Activated CD4-positive, alpha-beta T cell treated with anti-CD3 and anti-CD28 coated beads, Interleukin-2, amount 50 U/mL, for 1 hour (primary cell): Measurements from ENCODE around the gene PRKG1.

Experiments used
- DNase-seq: peaks from one replicate; pipeline ENCODE4 v3.0.0-alpha.2; 2020

PRKG1 gene

DNA sequence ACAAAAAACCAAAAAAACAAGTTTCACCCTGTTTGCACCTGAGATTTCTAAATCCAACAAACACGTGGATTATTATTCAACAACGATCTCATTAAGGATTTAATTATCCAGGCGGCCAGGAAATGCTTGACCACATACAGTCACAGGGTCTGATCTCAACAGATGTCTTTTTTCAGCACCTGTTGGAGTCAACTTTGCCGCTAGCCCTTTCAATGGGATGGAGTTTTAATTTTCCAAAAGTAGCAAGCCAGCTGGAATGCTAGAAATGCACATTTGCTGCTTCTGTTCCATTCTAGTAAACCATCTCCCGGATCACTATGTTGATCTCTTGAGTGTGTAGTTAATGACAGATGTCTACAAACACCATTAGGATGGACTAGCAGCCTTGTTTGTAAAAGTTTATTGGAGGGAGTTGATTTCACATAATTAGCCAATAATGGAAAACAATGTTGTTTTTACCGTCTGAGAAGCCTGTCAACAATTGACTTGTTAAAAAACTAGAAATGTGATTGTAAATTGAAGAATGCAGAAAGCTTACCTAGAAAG, 1175.6 kb downstream of the PRKG1 start:
- DNase-seq = no peak

DNA sequence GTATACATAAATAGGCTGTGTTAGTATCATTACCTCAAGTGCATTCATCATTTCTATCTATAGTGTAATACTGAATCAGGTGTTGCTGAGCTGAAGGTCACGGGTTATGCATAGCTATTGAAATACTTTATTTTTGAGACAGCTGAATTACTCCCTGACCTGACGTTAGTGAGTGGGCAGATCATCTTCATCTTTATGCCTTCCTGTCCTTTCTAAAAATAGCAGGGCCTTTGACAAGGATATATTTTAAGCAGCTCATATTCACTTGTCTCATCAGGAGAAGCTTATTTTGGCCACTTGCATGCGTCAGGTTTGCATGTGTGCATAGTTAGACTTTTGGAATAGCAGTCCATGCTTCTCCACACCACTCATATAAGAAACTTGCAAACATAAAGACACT, 1176.2 kb downstream of the PRKG1 start:
- DNase-seq = no peak

DNA sequence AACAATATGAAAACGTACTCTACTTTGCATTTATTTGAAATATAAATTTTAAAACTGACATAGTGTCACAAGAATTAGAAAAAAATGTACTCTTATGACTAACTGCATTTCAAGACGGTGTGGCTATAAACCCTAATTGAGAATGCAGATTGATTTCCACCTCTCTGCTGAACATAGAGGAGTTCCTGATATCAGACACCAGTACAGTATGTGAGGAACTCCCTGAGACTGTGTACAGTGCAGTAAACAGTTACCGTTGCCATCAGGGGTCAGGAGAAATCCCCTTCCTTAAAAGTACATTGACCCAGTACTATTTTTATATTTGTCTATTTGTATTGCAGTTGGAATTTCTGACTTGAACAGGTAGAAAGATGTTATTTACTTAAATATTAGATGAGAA, 1178.0 kb downstream of the PRKG1 start:
- no peak for DNase-seq

DNA sequence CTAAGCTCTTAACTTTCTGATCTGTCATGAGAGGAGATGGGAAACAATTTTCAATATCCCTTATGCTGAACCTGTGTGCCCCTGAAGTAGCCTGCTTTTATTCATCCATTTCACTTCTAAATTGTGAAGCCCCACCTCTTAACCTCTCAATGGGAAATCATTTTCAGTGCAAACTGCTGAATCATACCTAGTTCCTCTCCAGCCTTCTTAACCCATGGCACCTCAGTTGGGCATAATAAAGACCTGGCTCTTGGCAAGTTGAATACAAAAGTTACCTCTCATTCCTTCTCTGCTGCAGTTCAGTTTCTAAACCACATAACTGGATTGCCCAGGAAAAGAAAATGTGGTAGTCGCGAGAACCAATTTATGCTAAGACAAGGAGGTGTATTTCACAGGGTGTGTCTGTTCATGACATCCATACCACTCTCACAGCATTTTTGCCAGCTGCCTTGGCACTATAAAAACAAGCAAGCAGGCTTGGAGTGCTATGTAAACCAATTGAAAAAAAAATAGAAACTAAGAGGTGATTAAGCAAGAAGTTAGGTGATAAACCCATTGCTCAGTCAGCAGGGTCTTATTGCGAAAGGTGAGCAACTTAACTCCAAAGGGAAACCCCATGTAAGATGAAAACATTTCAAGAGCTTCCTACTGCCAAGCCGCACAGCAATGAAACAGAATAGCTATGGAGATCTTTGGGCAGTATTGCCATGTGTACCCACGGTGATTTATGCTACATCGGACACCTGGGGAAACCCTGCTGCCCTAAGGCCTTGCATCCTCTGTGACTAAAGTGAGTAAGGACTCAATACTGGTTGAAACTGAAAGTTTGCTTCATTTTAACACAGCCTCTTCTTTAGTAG, 1182.8 kb downstream of the PRKG1 start:
- DNase-seq = no peak

DNA sequence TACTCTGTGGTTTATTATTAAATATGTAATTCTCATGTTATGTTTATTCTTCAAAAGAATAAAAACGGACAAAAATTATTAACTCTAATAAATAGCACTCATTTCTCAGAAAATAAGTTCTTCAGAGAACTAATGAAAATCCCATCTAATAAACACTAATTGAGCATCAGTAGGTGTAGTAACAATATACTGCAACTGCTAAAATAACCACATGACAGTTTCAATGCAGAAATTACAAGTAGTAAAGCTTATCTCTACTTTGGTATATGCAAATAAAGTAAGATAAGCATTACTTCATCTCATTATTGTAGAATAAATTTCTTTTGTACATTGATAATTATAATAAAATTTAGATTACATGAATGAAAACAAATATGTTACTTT, 1183.4 kb downstream of the PRKG1 start:
- no peak for DNase-seq

DNA sequence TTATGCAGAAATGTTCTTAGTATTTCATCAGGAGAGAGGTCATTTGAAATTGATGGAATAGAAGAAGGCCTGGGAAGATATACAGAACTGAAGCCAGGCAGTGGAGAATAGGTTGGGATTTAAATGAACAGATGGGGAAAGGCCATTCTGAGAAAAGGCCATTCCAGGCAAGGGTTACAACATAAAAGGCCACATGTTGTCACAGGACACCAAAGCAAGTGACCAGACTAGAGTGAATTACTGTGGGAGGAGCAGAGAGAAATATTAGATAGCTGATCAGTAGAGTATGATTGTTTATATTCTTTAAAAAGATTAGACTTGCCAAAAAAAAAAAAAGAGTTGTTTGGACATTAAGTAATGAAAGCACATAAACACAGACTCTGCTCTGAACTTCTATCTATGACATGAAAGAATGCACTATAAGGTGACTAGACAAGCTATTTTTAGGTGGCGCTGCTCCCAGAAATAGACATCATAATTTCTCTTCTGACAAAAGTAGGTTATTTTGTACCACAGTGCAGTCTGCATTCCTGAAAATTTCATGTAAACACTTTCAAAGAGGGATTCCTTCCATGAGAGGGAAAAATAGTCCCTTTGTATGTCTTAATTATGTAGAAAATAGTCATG, 1184.6 kb downstream of the PRKG1 start:
- DNase-seq = no peak

DNA sequence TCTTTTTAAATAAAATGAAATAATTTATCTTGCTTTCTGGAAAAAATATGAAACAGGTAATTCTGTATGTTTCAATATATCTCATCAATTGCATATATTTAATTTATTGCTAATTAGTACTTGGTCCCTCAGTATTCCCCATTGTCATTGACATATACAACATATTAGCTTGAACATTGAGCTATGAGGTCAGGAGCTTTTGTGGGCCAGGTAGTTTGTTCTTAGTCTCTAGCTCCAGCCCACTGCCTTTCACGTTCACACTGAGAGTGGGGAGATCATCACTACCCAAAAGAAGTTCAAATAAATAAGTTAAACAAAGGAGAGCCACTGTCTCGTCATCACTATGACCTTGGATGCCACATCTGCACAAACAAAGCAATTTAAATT, 1185.1 kb downstream of the PRKG1 start:
- no peak for DNase-seq

DNA sequence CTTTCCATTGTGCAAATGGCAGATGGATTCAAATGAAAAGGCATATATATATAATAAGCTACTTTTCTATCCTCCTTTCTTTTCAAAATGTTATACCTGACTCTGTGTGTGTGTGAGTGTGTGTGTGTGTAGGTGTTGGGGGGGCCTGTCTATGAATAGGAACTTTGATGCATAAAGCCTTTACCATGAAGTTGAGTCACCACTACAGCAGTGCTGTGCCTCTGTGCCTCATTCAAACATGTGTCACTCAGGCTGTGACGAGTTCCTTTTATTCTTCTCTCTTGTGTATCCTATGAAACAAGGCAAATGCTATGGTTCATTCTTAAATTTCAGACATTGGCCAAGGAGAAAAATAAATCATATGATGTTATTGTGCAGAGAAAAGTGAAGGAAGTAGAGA, 1187.1 kb downstream of the PRKG1 start:
- DNase-seq = no peak

DNA sequence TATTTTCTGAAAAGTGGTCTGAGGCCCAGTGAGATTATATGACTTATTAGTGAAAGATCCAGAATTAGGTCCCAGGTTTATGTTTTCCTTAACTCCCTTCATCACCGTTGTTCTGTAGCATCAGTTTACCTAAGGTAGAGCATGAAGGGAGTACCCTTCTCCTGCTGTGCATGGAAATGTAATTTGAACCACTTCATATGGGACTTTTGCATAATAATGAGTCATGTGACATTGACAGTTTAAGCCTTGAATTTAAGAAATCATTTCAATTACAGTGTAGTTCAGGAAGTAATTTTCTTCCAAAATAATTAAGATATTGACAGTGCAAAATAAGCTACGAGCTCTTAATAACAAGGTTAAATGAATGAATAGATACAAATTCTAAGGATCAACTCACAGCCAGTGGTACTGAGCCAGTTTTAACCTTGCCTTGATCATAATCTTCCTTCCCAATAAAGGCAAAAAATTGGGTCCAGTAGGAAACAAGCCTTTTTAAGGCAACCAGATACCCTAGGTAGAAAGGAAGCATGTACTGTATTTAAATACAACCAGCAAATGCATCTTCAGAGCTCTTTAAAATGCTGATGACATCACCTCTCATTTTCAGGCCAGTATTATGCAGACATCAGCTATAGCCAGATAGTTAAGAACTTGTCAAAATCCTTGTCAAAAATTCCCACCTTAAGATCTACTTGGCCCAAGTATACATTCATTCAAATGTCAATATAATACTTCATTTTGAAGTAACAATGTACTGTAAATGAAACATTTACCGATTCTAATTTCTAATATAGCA, 1191.0 kb downstream of the PRKG1 start:
- DNase-seq = no peak

DNA sequence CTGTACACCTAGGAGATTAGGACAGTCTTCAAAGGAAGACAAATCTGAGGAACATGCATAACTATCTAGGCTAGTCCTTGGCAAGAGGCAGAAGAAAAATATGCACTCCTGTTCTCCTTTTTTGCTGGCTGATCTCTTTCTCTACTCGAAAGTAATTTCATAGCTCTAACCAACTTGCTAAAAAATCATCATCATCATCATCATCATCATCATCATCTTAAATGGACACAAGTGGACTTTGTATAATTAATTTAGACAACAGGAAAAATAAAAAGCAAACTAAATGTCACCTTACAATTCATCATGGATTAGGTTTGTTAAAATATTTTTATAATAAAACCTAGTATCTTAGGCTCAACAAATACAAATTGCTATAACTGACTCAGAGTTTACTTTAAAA, 1192.6 kb downstream of the PRKG1 start:
- DNase-seq = no peak

DNA sequence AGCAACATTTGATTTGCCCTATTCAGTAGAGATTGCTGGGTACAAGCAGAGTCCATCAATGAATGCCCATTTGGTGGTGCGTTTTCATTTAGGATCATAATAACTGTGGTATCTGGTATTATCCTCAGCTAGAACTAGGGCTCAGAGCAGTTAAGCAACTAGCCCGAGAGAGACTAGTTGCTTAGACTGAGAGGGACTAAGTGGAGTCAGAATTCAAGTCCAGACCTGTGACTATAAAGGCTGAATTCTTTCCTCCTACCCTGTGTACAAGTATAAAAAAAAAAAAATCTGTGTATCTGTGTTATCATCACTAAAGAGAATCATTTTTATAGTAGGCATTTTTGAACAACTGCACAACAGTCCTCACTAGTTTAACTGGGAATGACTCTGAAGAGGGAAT, 1194.5 kb downstream of the PRKG1 start:
- DNase-seq = no peak

DNA sequence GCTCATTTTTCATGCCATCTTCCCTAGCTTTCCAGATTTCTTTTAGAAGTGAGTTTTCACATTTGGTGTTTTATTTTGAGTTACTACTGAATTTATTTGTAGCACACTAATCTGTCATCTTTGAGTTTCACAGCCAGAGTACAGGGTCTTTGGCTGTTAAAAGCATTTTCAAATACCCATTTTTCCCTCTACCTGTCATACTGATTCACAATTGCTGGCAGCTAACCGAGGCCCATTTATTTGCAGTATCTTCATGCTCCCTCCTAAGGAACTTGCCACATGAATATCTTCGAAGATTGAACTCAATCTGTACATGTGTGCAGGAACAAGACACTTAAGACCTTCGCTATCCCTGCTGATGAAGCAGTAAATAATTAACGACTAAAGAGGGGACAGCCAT, 1194.9 kb downstream of the PRKG1 start:
- DNase-seq = no peak

DNA sequence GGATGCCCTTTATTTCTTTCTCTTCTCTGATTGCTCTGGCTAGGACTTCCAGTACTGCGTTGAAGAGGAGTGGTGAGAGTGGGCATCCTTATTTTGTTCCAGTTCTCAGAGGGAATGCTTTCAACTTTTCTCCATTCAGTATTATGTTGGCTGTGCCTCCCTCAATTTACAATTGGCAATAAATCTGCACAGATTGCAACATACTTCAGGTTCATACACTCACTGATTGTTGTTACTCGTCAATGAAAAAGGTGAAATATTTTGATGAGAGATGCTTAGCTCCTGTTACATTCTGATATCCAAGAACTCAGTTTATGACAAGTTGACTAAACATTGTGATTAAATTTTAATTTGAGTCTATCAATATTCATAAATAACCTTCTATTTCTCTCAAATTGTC, 1201.9 kb downstream of the PRKG1 start:
- no peak for DNase-seq

DNA sequence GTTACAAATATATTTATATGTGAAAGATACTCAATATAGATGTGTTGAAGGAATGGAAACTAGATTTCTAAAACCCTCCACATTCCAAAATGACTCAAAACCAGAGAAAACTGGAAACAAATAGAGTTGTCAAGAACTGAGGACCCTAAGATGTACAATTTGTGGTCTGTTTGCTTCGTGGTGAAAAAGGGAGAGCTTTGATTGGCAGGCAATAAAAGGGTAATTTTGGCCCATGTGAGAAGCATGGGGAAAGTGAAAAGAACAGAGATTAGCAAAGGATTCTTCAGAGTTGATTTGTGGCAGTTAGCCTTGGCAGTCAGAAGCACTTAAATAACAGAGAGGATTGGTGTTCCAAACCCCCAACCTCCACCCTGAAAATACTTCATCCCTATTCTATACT, 1202.7 kb downstream of the PRKG1 start:
- no peak for DNase-seq

DNA sequence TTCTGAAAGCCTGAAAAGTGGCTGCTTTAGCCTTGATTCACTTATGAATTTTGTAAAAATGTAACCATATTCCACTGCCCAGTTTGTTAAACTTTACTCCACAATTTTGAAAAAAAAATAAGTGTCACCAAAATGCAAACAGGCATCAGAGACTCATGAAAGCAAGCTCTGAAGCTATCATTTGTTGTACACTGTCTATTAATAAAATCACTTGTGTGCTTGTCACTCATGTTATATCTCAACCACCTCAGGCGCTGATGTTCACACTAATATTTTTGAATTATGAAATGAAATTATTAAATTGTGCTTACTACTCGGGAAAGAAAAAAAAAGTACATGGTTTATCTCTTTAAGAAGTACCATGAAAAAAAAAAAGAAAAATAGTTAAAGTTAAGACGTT, 1205.3 kb downstream of the PRKG1 start:
- no peak for DNase-seq

DNA sequence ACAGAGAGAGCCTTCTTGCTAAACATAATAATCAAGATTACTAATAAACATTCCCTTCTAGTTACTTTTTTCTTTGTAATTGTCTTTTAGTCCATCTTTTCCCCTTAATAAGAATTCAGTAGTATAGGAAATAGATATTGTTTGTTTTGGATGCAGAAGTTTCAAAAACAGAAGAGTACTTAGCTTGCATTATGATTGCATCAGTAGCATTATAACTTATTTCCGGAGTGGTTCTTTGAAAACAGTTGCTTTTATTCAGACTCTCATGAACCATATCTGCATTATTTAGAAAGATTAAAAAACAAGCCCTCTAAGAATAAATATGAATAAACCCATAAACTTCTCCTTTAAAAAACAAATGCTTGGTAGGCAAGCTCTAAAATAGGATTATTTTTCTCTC, 1205.8 kb downstream of the PRKG1 start:
- DNase-seq = no peak

DNA sequence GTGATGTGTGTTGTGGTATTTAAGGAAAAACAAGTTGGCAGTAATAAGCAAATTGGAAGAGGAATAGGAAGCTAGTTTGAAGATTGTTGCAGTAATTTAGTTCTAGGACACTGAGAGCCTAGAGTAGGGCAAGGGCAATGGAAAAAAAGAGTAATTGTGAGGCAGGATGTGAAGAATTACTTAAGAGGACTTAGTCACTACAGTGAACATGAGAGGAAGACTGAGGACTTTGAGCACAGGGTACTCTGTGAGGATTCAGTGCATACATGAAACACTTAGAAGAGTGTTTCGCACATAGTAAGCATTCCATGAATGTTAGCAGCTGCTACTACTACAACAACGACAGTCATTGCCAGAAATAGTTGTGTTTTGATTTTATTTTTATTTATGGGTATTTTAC, 1208.9 kb downstream of the PRKG1 start:
- DNase-seq = no peak

DNA sequence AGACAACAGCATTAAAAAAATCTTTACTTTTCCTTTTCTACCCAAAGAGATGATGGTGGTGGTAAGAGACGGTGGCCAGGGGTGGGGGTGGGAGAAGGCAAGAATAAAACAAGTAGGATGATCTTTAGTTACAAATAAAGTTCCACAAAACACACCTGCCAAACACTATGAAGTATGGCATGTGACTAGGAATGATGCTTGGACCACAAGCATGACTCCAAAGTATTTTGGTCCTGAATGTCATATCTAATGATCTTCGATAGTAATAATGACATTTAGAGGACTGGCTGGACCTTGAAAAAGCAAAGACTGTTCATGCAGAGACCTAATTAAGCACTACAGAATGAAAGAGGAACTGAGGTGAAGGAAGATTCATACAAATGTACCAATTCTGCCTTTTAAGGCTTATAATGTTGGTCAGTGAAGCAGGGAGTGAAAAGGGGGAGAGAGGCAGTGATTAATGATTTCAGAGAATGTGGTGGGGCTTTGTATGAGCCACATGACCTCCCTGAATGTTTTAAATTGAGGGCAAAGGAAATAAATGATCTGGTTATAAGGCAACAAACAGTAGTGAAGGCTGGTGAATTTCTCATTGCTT, 1210.2 kb downstream of the PRKG1 start:
- no peak for DNase-seq

DNA sequence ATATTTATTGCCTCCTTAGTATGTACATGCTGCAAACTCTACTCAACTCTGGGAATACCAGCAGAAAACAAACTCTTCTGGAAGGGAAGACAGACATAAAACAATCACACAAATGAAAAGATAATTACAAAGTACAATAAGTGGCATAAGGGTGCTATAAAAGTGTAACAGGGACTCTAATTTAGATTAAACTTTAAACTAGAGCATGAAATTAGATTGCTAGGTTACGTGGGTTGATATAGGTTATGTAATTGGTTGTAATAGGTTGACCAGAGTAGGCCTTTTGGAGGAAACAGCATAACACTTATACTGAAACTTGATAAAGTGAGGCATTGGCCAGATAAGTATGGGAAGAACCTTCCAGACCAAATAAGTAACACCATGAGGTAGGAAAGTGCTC, 1213.6 kb downstream of the PRKG1 start:
- no peak for DNase-seq

DNA sequence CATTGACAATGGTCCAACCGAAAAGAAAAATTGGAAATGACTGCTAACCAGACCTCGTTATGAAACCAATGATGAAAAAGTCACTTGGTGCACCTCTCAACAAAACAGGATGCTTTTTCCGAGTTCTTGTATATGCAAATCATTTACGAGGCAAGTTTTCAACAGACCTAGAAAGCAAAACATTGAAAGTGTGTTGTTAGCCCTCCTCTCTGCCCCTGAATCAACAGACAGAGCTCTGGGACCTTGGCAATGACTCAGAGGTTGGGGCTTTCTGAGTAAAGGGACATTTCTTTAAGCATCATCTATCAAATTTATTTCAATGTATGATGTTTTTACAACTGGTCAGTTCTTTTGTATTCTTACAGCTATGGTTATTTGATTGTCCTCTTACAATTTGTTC, 1223.5 kb downstream of the PRKG1 start:
- no peak for DNase-seq

DNA sequence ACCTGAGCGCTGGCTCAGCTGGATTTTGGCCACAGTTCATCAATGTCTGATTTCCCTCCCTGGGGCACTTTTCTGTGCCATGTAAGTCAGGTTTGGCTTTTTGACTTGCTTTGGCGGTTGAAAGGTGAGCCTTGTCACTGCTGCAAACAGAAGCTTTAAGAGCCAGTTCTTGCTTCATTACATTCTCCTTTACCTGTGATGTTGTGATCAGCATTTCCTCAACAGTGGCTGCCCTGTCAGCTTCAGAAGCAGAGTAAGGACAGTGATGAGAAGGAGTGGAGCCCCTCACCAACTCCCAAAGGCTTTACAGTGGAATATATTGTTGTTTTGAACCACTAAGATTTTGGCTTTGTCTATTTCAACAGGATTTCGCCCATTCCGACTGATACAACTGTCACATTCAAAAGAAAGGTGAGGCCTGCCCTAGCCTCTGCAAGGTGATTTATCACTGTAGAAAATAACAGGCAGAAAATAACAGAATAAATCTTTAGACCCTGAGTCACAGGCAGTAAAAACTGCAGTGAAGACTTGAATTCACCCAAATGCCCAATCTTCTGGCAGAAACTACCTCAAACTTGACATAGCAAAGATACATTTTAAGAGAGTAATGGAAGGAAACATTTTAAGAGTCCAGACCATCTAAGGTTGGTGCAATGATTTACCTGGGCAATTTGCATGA, 1226.5 kb downstream of the PRKG1 start:
- DNase-seq = no peak

DNA sequence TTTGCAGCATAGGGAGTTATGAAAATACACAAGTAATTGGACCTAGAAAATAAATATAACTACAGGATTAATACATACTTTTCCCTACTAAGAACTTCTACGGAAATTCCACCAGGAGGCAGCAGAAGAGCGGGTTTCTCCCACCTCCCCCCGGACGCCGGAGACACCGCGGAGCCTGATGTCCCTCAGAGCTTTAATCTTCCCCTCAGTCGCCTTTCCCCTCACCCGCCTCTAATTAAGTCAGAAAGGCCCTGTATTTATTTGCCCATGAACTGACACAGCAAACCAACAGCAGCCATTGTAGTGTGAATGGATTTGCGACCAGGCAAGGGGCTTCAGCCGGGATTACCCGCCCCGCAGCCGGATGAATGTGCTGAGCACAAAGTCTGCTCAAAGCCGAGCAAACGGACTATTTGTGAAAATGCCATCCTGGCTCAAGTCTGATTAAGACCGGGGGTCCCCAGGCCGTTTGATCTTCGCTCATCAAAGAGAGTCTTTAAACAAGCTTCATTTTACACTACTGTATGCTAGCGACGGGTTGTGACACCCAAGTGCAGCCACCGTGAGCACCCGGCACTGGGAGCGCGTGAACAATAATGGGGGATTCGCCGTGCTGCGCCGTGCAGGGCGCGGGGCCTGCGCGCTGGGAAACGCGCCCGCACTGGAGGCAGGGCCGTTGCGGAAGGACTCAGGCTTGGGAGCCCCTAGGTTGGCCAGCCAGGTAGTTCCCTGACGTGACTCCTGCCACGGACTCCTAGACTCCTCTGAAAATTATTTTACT, 1234.2 kb downstream of the PRKG1 start:
- no peak for DNase-seq
